ENCODE data around the gene GRK2. TPM values are rescaled to one million over a fixed set of nuclear protein-coding genes. Genes with fewer than 3 reads are reported as not detected.

GRK2 gene
- total RNA-seq, 1 donor from 2014 or later = 51.3 TPM

- TF ChIP-seq CTCF (IDR thresholded peaks at IDR 0.05; ENCODE audit: insufficient read depth, low read length, poor library complexity, severe bottlenecking) = no peak
These were observed 28.7 kb upstream of the GRK2 start for GRCh38 chr11:67237574-67237973.

GRCh38 chr11:67238894-67239782, 27.1 kb upstream of the GRK2 start:
- Histone ChIP-seq H3K27me3 (ENCODE audit: control insufficient read depth, insufficient read depth, low read length) (no peaks in the 10 kb centered on the region), H3K4me3 (ENCODE audit: low read depth, low read length) (peak overlapping the region; percentile 16), H3K36me3 (ENCODE audit: control insufficient read depth, insufficient read depth, low read length) (no peaks in the 10 kb centered on the region)
- TF ChIP-seq CTCF (IDR thresholded peaks at IDR 0.05; ENCODE audit: insufficient read depth, low read length, poor library complexity, severe bottlenecking) = no peak
- no peak for DNase-seq (ENCODE audit: low read depth)

More at GRCh38 chr11:67237574-67237973, 28.7 kb upstream of the GRK2 start:
- no peak overlapping the region for H3K4me3 ChIP-seq (ENCODE audit: low read depth, low read length)
- no peaks in the 10 kb centered on the region for H3K36me3 ChIP-seq (ENCODE audit: control insufficient read depth, insufficient read depth, low read length)
- H3K27me3 ChIP-seq (ENCODE audit: control insufficient read depth, insufficient read depth, low read length) = no peaks in the 10 kb centered on the region
- no peak for DNase-seq (ENCODE audit: low read depth)

- no peaks in the 10 kb centered on the region for H3K27me3 ChIP-seq (ENCODE audit: control insufficient read depth, insufficient read depth, low read length)
- peak overlapping the region; percentile 60 for H3K4me3 ChIP-seq (ENCODE audit: low read depth, low read length)
- peaks cover 1% of the 10 kb centered on the region for H3K36me3 ChIP-seq (ENCODE audit: control insufficient read depth, insufficient read depth, low read length)
- peak; percentile 99 for DNase-seq (ENCODE audit: low read depth)
- no peak for TF ChIP-seq CTCF (IDR thresholded peaks at IDR 0.05; ENCODE audit: insufficient read depth, low read length, poor library complexity, severe bottlenecking)
These were observed 26.3 kb upstream of the GRK2 start for GRCh38 chr11:67239783-67240575.

DNA sequence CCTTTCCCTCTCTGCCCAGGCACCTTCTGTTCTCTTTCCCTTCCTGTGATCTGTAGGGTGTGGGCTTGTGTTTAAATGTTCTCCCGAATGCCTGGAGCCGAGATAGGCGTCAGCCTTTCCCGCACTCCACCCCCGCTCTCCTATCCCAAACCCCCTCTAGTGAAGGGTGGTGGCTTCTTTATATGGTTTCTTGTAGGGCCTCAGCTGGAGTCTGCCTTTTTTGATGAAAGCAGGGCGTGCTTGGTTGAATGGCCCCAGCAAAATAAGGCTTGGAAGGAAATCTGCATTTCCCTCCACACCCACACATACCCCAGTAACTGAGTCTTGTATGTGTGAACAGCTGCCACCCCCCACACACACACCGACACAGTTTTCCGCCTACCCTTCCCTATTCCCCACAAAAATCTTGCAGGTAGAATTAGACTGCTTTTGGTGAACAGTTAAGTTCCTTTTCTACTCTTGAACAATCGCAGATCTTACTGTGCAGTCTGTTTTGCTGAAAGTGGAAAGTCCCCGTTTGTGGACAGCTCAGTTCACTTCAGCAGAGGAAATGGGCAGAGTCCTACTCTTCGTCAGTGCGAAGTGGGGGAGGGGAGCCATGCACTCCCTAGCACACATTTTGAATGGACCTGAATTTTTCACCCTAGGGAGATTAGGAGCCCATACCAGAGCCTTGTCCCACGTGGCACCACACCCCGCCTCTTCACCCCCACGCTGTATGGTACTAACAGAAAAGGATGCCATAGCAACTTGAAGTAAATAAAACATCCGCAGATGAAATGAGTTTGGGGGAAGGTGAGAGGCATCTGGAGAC, 25.5 kb upstream of the GRK2 start:
- no peak for TF ChIP-seq CTCF (IDR thresholded peaks at IDR 0.05; ENCODE audit: insufficient read depth, low read length, poor library complexity, severe bottlenecking)
- Histone ChIP-seq H3K4me3 (ENCODE audit: low read depth, low read length) (peak overlapping the region; percentile 60), H3K36me3 (ENCODE audit: control insufficient read depth, insufficient read depth, low read length) (peaks cover 2% of the 10 kb centered on the region), H3K27me3 (ENCODE audit: control insufficient read depth, insufficient read depth, low read length) (no peaks in the 10 kb centered on the region)
- DNase-seq (ENCODE audit: low read depth) = peak; percentile 44

GRCh38 chr11:67242548-67242947, 23.7 kb upstream of the GRK2 start:
- no peak for DNase-seq (ENCODE audit: low read depth)
- no peak for TF ChIP-seq CTCF (IDR thresholded peaks at IDR 0.05; ENCODE audit: insufficient read depth, low read length, poor library complexity, severe bottlenecking)
- Histone ChIP-seq H3K27me3 (ENCODE audit: control insufficient read depth, insufficient read depth, low read length) (no peaks in the 10 kb centered on the region), H3K36me3 (ENCODE audit: control insufficient read depth, insufficient read depth, low read length) (peaks cover 5% of the 10 kb centered on the region), H3K4me3 (ENCODE audit: low read depth, low read length) (no peak overlapping the region)
